ENCODE measurements around the gene TRIM54. TPM values are rescaled to one million over a fixed set of nuclear protein-coding genes. Genes with fewer than 3 reads are reported as not detected.

The TRIM54 gene
- total and polyA plus RNA-seq, 2 donors (not counting 3 experiments of a cell fraction or from before 2014, with no cell fraction given): 0.51 to 1.7 TPM

GRCh38 chr2:27336173-27336572, 53.9 kb downstream of the TRIM54 start:
- Histone ChIP-seq H3K9me1 (replicated peaks; ENCODE audit: control insufficient read depth, extremely low read depth, insufficient read depth, low read length) (no peaks in the 10 kb centered on the region), H3K4me1 (ENCODE audit: control insufficient read depth, extremely low read depth, insufficient read depth, low read length) (no peaks in the 10 kb centered on the region), H2AFZ (ENCODE audit: low read depth, low read length) (no peak overlapping the region), H4K20me1 (replicated peaks; ENCODE audit: control insufficient read depth, extremely low read depth, insufficient read depth, low read length) (no peaks in the 10 kb centered on the region), H3K27me3 (ENCODE audit: control insufficient read depth in 2 of 2, insufficient read depth in 2 of 2, low read length in 2 of 2) (no peaks in the 10 kb centered on the region), H3K4me3 (replicated peaks in 1 of 3; ENCODE audit: insufficient read depth in 1 of 3, low read depth in 1 of 3, low read length in 3 of 3) (no peak overlapping the region), H3K79me2 (ENCODE audit: control insufficient read depth, insufficient read depth, low read length) (no peaks in the 10 kb centered on the region), H3K27ac (ENCODE audit: insufficient read depth, low read depth, low read length) (no peak overlapping the region), H3K4me2 (ENCODE audit: insufficient read depth, low read length) (no peak overlapping the region), H3K9ac (replicated peaks; ENCODE audit: extremely low read depth, insufficient read depth, low read length) (no peak overlapping the region), H3K9me3 (replicated peaks; ENCODE audit: control insufficient read depth, insufficient read depth, low read length) (no peaks in the 10 kb centered on the region), H3K36me3 (ENCODE audit: control insufficient read depth in 2 of 2, extremely low read depth in 1 of 2, insufficient read depth in 2 of 2, low read length in 2 of 2) (peaks cover 17 to 34% of the 10 kb centered on the region in 2 experiments)
- POLR2A ChIA-PET: no interaction called here
- BruUV-seq (replicated peaks): no TSS peak
- intact Hi-C loops (cut with micrococcal nuclease): no loop called here
- DNase-seq (ENCODE audit: low read depth, low spot score) (no peak), FAIRE-seq (no peak)
- CTCF ChIA-PET: no interaction called here
- TF ChIP-seq MYC (IDR thresholded peaks at IDR 0.05; ENCODE audit: low read depth, low read length) (no peak), GATA2 (IDR thresholded peaks at IDR 0.05; ENCODE audit: insufficient read depth, insufficient read length, low read depth, low read length) (no peak), CTCF (IDR thresholded peaks at IDR 0.05; ENCODE audit: extremely low read depth in 1 of 2, insufficient read depth in 1 of 2, low read depth in 1 of 2, low read length in 2 of 2) (no peak), JUN (IDR thresholded peaks at IDR 0.05; ENCODE audit: borderline replicate concordance, insufficient read depth, insufficient read length, low read depth) (no peak), POLR2AphosphoS5 (IDR thresholded peaks at IDR 0.05; ENCODE audit: insufficient read depth, low read depth, low read length) (no peak), POLR2A (IDR thresholded peaks at IDR 0.05; ENCODE audit: low read depth, low read length) (no peak), FOS (IDR thresholded peaks at IDR 0.05; ENCODE audit: borderline replicate concordance, insufficient read depth, low read length) (no peak), MAX (IDR thresholded peaks at IDR 0.05; ENCODE audit: insufficient read depth, insufficient read length) (no peak), EZH2 (IDR thresholded peaks at IDR 0.05; ENCODE audit: borderline replicate concordance, low read depth, low read length, severe bottlenecking) (no peak)
- dilution Hi-C loops (cut with MboI; ENCODE audit: extremely low pct_ligation_motif_present, low sequenced_read_pairs): no loop called here
